Immature natural killer cell (primary cell): ENCODE results near the gene SMTNL2. TPM values are rescaled to one million over a fixed set of nuclear protein-coding genes. Genes with fewer than 3 reads are reported as not detected.
A peak's percentile ranks its signal among the peaks of the same experiment; 100 is the strongest.
"Not testable (repeated sequence)": the region's sequence is repeated elsewhere in the genome, so short reads cannot be mapped to it uniquely, and the experiment has no call there.

ENCODE experiments used
- DNase-seq, 3 donors: peaks; one replicate each; pipeline ENCODE4 v3.0.0; 2022; ENCODE audit warnings: mixed read lengths in 1 of 3
- H3K27ac Mint-ChIP-seq, 6 donors: one replicate each; pipeline ENCODE4 v1.8.0; 2020; ENCODE audit warnings: mixed read lengths in 6 of 6, mild to moderate bottlenecking in 5 of 6, inconsistent platforms in 4 of 6, moderate library complexity in 3 of 6
- H3K27me3 Mint-ChIP-seq, 3 donors: one replicate each; pipeline ENCODE4 v1.8.0; 2020 to 2021; ENCODE audit warnings: low read depth in 3 of 3, mild to moderate bottlenecking in 3 of 3, mixed read lengths in 3 of 3, moderate library complexity in 3 of 3, inconsistent platforms in 1 of 3
- H3K36me3 Mint-ChIP-seq, 3 donors: one replicate each; pipeline ENCODE4 v1.8.0; 2020; ENCODE audit warnings: mixed read lengths in 3 of 3, inconsistent platforms in 2 of 3, mild to moderate bottlenecking in 2 of 3
- H3K4me1 Mint-ChIP-seq, 2 donors: one replicate each; pipeline ENCODE4 v1.8.0; 2020; ENCODE audit warnings: inconsistent platforms in 2 of 2, mild to moderate bottlenecking in 2 of 2, mixed read lengths in 2 of 2, moderate library complexity in 1 of 2
- H3K4me3 Mint-ChIP-seq, 5 donors: one replicate each; pipeline ENCODE4 v1.8.0; 2020; ENCODE audit warnings: mild to moderate bottlenecking in 5 of 5, mixed read lengths in 5 of 5, inconsistent platforms in 3 of 5, moderate library complexity in 3 of 5
- H3K9me3 Mint-ChIP-seq, 6 donors: one replicate each; pipeline ENCODE4 v1.8.0; 2020; ENCODE audit warnings: mild to moderate bottlenecking in 6 of 6, mixed read lengths in 6 of 6, inconsistent platforms in 4 of 6, moderate library complexity in 3 of 6
- polyA plus RNA-seq, 3 donors: library from polyadenylated mRNA; unstranded; fragments of 300-500 nt; fragmentation: Illumina TruSeq; gene quantifications; one replicate each; pipeline ENCODE4 v1.2.3, GENCODE V29; 2021

Gene SMTNL2
- polyA plus RNA-seq, 3 donors from 2014 or later: not detected

DNA sequence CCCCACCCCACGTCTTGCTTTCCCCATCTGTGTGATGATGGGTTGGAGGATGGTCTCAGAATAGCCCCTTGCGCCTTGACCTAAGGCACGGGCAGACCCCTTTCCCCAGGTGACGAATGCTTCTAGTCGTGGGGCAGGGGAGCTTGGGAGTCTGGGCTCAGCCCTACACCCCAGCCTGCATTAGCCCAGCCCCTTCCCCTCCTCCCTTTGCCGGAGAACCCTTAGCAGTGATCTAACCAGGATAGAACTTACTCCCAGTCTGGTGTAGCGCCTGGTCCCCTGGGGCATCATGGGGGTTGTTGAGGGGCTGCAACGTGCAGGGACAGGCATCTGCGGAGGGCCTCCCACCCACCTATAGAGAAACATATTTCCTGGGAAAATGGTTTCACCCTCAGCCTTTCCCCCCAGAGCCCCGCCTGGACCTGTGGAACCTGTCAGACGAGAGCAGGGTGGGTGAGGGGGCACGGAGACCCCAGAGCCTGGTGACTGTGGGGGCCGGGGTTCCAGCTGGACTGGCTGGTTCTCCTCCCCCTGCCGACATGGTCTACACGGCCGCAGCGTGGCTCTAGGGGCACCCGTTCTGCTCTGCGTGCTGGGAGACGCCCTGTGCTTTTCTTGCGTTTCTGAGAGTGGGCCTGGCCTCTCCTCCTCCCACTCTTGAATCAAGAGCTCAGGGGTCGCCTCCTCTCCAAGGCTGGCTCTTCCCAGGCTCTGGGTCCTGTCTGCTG lies 4.7 kb downstream of the SMTNL2 start:
- Mint-ChIP-seq H3K4me1 (peaks cover 0 to 2% of the 10 kb centered on the region in 2 donors), H3K4me3 (no peak overlapping the region), H3K9me3 (peaks cover 0 to 2% (median 0%) of the 10 kb centered on the region in 6 donors), H3K36me3 (no peaks in the 10 kb centered on the region), H3K27ac (no peak overlapping the region), H3K27me3 (peaks cover 3 to 8% (median 5%) of the 10 kb centered on the region in 3 donors)
- no peak for DNase-seq

- H3K36me3 Mint-ChIP-seq, H3K9me3 Mint-ChIP-seq, H3K4me1 Mint-ChIP-seq, H3K27me3 Mint-ChIP-seq, H3K27ac Mint-ChIP-seq, DNase-seq, H3K4me3 Mint-ChIP-seq: not testable (repeated sequence)
Measured at GRCh38 chr17:4590042-4590441, 5.7 kb downstream of the SMTNL2 start.

DNA sequence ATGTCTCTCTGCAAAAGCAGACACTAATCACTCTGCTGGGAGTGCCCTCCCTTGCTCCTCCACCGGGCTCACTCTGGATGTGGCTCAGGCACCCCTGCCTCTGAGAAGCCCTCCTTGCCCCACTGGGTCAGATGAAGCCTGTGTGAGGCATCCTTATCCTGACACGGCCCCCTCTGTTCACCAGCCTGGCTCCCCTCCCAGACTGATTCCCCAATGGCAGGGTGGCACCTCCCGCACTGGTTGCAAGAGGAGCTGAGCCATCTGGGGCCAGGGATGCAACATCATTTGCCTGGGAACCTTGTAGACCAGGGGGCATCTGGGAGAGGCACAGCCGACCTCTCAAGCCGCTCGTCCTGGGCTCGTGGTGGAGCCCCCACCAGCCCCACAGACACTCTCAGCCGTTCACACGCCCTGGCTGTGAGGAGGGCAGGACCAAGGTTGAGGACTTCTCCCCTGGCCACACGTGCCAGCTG lies 6.7 kb downstream of the SMTNL2 start:
- no peak overlapping the region for H3K27ac Mint-ChIP-seq
- H3K4me3 Mint-ChIP-seq: no peak overlapping the region
- H3K4me1 Mint-ChIP-seq: peaks cover 0 to 3% of the 10 kb centered on the region in 2 donors
- H3K27me3 Mint-ChIP-seq: peaks cover 2 to 8% (median 5%) of the 10 kb centered on the region in 3 donors
- no peaks in the 10 kb centered on the region for H3K36me3 Mint-ChIP-seq
- peaks cover 0 to 2% (median 0%) of the 10 kb centered on the region in 6 donors for H3K9me3 Mint-ChIP-seq
- no peak for DNase-seq

DNA sequence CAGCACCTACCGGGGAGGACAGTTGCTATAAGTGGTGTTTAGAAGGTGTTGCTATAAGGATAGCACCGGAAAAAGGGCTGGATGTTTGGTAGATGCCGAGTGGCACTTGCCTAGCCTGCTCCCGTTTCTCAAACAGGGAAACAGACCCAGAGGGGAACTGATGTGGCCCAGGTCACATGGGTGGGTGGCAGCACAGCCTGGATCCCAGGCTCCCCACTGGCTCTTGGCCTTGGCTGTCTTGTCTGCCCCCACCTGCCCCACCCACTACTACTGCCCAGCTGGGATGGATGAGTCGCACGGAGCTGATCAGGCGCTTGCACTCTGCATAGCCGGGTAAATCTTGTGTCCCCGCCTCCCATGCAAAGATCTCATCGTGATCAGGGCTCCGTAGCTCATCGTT lies 7.2 kb downstream of the SMTNL2 start:
- Mint-ChIP-seq H3K27ac (no peak overlapping the region), H3K27me3 (peaks cover 2 to 6% (median 5%) of the 10 kb centered on the region in 3 donors), H3K9me3 (no peaks in the 10 kb centered on the region), H3K4me1 (peaks cover 0 to 2% of the 10 kb centered on the region in 2 donors), H3K36me3 (no peaks in the 10 kb centered on the region), H3K4me3 (no peak overlapping the region)
- DNase-seq: no peak

DNA sequence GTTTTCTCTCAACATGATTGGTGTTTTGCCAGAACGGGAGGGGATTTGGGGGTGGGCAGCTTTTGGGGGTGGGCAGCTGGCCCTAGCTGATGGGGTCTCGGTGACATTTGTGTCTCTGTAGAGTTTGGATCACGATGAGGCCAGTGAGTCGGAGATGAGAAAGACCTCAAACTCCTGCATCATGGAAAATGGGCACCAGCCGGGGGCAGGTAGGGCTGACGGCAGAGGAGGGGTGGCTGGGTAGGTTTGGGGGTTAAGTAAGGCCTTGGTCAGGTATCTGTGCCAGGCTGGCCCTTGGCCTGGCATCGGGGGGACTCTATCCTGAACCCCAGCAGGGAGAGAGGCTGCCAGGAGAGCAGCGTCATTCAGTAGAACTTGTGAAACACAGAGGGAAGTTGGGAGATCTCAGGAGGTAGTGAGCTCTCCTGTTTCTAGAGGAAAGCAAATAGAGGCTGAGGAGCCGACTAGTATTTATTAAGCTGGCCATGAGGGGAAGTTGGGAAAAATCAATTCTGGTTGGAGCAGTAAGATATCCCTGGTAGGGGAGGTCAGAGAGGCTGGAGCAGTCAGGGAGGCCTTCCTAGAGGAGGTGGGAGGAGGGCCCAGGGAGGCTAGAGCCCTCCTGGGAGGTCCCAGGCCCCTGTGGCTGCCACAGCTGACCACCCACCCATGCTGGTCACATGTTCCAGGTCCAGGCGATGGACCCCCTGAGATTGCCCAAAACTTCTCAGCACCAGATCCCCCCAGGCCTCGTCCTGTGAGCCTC lies 8.1 kb downstream of the SMTNL2 start:
- no peak overlapping the region for H3K4me3 Mint-ChIP-seq
- no peak overlapping the region for H3K27ac Mint-ChIP-seq
- no peak for DNase-seq
- H3K9me3 Mint-ChIP-seq: no peaks in the 10 kb centered on the region
- no peaks in the 10 kb centered on the region for H3K36me3 Mint-ChIP-seq
- H3K4me1 Mint-ChIP-seq: peaks cover 0 to 2% of the 10 kb centered on the region in 2 donors
- peaks cover 3 to 5% (median 5%) of the 10 kb centered on the region in 3 donors for H3K27me3 Mint-ChIP-seq

GRCh38 chr17:4593021-4593421 lies 8.7 kb downstream of the SMTNL2 start:
- Mint-ChIP-seq H3K27ac (no peak overlapping the region), H3K4me3 (no peak overlapping the region), H3K36me3 (no peaks in the 10 kb centered on the region), H3K4me1 (peaks cover 0 to 2% of the 10 kb centered on the region in 2 donors), H3K27me3 (peaks cover 3 to 5% (median 5%) of the 10 kb centered on the region in 3 donors), H3K9me3 (no peaks in the 10 kb centered on the region)
- no peak for DNase-seq

DNA sequence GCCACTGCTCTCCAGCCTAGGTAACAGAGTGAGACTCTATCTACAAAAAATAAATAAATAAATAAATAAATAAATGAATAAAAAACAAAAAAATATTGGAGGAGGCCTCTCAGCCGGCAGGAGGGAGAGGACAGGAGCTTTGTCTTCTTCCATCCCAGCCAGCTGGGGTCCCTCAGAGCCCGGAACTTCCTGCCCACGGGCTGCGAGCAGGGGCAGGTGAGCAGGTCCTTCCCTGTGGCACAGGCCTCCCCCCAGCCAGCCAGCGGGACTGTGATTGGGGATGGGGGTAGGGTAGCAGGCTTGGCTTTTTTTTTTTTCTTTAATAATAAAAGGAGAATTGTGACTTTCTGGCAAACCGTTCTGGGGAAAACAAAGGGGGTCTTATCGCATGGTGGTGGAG lies 10.1 kb downstream of the SMTNL2 start:
- Mint-ChIP-seq H3K27ac (no peak overlapping the region), H3K4me3 (no peak overlapping the region)

DNA sequence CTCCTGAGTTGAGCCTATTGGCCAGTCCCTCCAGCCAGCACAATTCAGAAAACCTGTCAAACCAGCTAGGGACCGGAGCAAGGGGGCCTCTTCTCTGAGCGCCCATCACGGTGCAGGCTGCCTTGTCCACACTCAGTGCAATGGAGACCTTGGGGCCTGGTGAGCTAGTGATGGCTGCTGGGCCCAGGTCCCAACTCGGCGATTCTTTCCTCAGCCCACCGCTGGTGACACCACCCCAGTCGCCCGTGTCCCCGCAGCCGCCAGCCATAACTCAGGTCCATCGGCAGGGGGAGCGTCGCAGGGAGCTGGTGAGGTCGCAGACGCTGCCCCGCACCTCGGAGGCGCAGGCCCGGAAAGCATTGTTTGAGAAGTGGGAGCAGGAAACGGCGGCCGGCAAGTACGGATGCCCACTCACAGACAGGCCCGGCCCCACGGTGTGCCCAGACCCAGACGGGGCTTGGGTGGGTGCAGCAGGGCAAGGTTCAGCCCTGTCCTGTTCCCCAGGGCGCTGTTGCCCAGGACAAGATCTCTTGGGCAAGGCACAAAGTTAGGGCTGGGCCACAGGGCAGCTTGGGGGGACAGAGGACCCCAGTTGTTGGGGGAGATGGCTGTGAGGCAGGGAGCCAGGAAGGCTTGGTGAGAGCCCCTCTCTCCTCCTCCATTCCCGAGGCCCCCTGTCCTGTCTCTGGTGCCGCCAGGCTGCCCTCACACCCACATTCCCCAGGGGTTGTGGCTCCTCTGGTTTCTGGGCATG lies 10.8 kb downstream of the SMTNL2 start:
- peaks cover 0 to 5% (median 5%) of the 10 kb centered on the region in 3 donors for H3K27me3 Mint-ChIP-seq
- peaks cover 0 to 2% of the 10 kb centered on the region in 2 donors for H3K4me1 Mint-ChIP-seq
- peak in 2 of 3 donors; percentile 7 to 24 for DNase-seq
- H3K27ac Mint-ChIP-seq: no peak overlapping the region
- no peak overlapping the region for H3K4me3 Mint-ChIP-seq
- no peaks in the 10 kb centered on the region for H3K9me3 Mint-ChIP-seq
- H3K36me3 Mint-ChIP-seq: no peaks in the 10 kb centered on the region

More for the DNA sequence above, 10.1 kb downstream of the SMTNL2 start:
- DNase-seq: no peak
- Mint-ChIP-seq H3K4me1 (peaks cover 0 to 2% of the 10 kb centered on the region in 2 donors), H3K36me3 (no peaks in the 10 kb centered on the region), H3K9me3 (no peaks in the 10 kb centered on the region), H3K27me3 (peaks cover 2 to 5% (median 5%) of the 10 kb centered on the region in 3 donors)

DNA sequence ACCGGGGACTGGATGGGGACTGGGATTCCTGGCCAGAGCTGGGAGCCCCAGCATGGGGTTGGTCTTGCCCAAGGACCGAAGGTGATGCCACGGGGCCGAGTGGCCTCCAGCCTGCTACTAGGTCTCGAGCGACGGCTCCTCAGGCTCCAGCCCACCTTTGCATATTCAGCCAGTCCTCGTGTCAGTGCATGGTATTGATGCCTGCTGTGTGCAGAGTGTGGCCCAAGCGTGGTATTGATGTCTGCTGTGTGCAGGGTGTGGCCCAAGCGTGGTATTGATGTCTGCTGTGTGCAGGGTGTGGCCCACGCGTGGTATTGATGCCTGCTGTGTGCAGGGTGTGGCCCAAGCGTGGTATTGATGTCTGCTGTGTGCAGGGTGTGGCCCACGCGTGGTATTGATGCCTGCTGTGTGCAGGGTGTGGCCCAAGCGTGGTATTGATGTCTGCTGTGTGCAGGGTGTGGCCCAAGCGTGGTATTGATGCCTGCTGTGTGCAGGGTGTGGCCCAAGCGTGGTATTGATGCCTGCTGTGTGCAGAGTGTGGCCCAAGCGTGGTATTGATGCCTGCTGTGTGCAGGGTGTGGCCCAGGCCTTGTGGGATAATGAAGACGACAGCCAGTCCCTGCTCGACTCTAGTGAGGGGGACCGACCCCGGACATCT lies 11.5 kb downstream of the SMTNL2 start:
- not testable (repeated sequence) for H3K27me3 Mint-ChIP-seq, DNase-seq, H3K4me1 Mint-ChIP-seq, H3K36me3 Mint-ChIP-seq, H3K27ac Mint-ChIP-seq, H3K9me3 Mint-ChIP-seq, H3K4me3 Mint-ChIP-seq

- Mint-ChIP-seq H3K27ac (no peak overlapping the region), H3K4me1 (peaks cover 0 to 2% of the 10 kb centered on the region in 2 donors), H3K36me3 (no peaks in the 10 kb centered on the region), H3K27me3 (peaks cover 0 to 7% (median 3%) of the 10 kb centered on the region in 3 donors), H3K4me3 (no peak overlapping the region), H3K9me3 (no peaks in the 10 kb centered on the region)
- no peak for DNase-seq
Measured at GRCh38 chr17:4596636-4597380, 12.5 kb downstream of the SMTNL2 start.

DNA sequence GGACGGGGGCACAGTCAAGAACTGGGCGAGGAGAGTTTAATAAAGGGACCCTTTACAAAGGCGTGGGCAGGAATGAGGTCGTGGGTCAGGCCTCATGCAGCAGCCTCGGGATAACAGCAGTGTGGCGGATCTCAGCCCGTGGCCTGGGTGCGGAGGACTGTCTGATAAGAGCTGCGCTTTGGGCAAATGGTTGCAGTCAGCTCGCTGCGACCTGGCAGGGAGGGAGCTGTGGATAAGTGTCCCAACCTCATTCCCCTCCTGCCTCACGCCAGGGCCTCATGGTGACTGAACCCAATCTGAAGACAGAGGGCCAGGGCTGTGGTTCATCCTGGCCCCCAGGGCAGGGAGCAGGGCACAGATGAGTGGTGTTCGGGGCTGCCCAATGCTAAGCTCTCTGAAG lies 13.6 kb downstream of the SMTNL2 start:
- no peak overlapping the region for H3K27ac Mint-ChIP-seq
- no peaks in the 10 kb centered on the region for H3K36me3 Mint-ChIP-seq
- peaks cover 0 to 2% of the 10 kb centered on the region in 2 donors for H3K4me1 Mint-ChIP-seq
- no peaks in the 10 kb centered on the region for H3K9me3 Mint-ChIP-seq
- H3K27me3 Mint-ChIP-seq: peaks cover 0 to 6% (median 3%) of the 10 kb centered on the region in 3 donors
- H3K4me3 Mint-ChIP-seq: no peak overlapping the region
- DNase-seq: no peak

GRCh38 chr17:4598776-4599504 lies 14.6 kb downstream of the SMTNL2 start:
- DNase-seq: no peak
- peaks cover 0 to 2% of the 10 kb centered on the region in 2 donors for H3K4me1 Mint-ChIP-seq
- no peaks in the 10 kb centered on the region for H3K9me3 Mint-ChIP-seq
- H3K36me3 Mint-ChIP-seq: no peaks in the 10 kb centered on the region
- H3K27me3 Mint-ChIP-seq: peaks cover 0 to 6% (median 1%) of the 10 kb centered on the region in 3 donors
- H3K27ac Mint-ChIP-seq: no peak overlapping the region
- no peak overlapping the region for H3K4me3 Mint-ChIP-seq
